ENCODE measurements around the gene DMKN. TPM values are rescaled to one million over a fixed set of nuclear protein-coding genes. Genes with fewer than 3 reads are reported as not detected.
"Not testable (repeated sequence)": the region's sequence is repeated elsewhere in the genome, so short reads cannot be mapped to it uniquely, and the experiment has no call there.

The DMKN gene
- total RNA-seq, 6 donors from 2014 or later = 64.9 to 127 (median 101) TPM

DNA sequence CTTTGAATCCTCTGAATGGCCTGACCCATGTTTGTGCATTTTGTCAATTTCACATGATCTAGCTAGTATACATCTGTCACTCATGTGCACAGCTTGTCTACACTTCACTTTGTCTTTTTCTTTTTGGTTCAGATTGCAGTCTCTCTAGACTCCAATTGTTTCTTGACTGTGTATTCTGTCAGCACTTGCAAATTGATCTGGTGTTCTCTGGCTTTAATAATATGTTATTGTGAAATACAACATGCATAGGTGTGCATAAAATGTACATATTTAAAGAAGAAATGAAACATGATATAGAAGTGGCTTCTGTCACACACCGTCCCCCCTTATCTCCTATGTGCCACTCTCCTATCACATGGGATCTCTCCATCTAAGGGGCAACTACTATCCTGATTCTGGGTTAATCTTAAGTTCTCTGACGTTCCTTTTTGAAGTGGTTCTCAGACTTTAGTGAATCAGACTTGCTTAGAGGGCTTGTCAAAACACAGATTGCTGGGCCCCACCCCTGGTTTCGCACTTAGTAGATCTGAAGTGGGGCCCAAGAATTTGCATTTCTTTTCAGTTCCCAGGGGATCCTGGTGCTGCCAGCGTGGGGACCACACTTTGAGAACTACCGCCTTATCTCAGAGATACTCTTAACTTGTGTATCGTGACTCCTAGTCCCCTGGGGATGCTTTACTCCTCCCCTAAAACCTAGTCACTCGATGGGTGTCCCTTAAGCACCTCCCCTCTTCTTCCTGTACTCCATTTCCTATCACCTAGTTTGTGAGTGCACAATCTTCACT, 29.0 kb downstream of the DMKN start:
- H3K27me3 ChIP-seq = no peaks in the 10 kb centered on the region
- no peak for TF ChIP-seq EP300 (IDR thresholded peaks at IDR 0.05)
- TF ChIP-seq, protein P1, sequence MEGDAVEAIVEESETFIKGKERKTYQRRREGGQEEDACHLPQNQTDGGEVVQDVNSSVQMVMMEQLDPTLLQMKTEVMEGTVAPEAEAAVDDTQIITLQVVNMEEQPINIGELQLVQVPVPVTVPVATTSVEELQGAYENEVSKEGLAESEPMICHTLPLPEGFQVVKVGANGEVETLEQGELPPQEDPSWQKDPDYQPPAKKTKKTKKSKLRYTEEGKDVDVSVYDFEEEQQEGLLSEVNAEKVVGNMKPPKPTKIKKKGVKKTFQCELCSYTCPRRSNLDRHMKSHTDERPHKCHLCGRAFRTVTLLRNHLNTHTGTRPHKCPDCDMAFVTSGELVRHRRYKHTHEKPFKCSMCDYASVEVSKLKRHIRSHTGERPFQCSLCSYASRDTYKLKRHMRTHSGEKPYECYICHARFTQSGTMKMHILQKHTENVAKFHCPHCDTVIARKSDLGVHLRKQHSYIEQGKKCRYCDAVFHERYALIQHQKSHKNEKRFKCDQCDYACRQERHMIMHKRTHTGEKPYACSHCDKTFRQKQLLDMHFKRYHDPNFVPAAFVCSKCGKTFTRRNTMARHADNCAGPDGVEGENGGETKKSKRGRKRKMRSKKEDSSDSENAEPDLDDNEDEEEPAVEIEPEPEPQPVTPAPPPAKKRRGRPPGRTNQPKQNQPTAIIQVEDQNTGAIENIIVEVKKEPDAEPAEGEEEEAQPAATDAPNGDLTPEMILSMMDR (IDR thresholded peaks at IDR 0.05) = no peak
- TF ChIP-seq POLR2A (IDR thresholded peaks at IDR 0.05) = no peak
- TF ChIP-seq POLR2AphosphoS5 (IDR thresholded peaks at IDR 0.05) = no peak
- H3K27ac ChIP-seq = no peak overlapping the region
- no peaks in the 10 kb centered on the region for H3K36me3 ChIP-seq
- WGBS, 2 donors = 62 to 69% methylated on average over 7 of the region's 7 CpGs
- no peak overlapping the region for H3K4me3 ChIP-seq
- no peaks in the 10 kb centered on the region for H3K9me3 ChIP-seq
- peaks cover 0 to 6% (median 2%) of the 10 kb centered on the region in 4 donors for H3K4me1 ChIP-seq
- ATAC-seq (ENCODE audit: low FRiP score in 2 of 2) = no peak
- no peak for DNase-seq

DNA sequence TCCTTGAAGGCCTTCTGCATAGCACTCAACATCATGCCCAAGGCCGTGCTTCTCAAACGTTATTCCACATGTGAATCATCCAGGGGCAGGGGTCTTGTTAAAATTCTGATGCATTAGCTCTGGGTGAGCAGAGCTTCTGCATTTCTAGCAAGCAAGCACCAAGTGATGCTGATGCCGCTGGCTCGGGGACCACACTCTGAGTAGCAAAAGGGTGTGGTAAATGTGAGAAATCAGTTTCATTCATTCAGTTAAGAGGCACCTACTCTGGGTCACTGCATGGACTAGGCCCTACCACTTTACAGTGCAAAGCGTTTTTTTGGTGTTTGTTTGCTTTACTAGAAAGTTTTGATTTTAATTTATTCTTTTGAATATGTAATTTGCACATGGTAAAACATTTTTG, 30.4 kb downstream of the DMKN start:
- 72 to 82% methylated on average over 5 of the region's 5 CpGs for WGBS, 2 donors
- no peak overlapping the region for H3K27ac ChIP-seq
- no peak for ATAC-seq (ENCODE audit: low FRiP score in 2 of 2)

DNA sequence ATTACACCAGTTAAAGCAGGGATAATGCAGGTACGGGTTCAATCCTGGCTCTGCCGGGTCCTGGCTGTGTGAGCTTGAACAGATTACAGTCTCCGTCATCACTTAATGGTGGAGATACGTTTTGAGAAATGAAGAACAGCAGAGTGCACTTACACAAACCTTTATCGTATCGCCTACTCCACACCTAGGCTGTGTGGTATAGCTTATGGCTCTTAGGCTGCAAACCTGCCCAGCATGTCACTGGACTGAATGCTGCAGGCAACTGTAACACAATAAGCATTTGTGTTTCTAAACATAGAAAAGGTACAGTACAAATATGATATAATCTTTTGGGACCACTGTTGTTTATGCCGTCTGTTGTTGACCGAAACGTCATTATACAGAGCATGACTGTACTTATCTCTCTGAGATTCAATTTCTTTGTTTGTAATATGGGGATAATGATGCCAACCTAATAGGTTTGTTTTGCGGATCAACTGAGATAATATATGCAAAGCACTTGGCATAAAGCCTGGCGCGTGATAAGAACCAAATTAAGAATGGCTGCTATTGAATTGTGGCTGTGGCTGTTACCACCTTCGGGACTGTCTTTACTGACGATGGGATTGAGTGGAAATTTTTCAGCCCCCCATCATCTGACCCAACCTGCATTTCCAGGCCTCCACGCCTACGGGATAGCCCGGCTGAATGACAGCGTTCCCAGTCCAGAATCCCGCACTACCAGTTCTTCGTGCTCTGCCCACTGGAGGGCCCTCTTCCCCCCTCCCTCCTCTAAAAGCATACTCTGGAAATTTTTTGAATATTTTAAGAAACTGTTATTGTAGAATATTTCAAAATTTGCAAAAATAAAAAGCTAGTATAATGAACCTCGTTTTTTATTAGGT, 34.4 kb downstream of the DMKN start:
- no peaks in the 10 kb centered on the region for H3K4me1 ChIP-seq
- no peak overlapping the region for H3K27ac ChIP-seq
- H3K27me3 ChIP-seq = no peaks in the 10 kb centered on the region
- ATAC-seq (ENCODE audit: low FRiP score in 2 of 2) (no peak), DNase-seq (no peak)
- no peak overlapping the region for H3K4me3 ChIP-seq
- 63 to 67% methylated on average over 21 of the region's 21 CpGs for WGBS, 2 donors
- TF ChIP-seq, protein P1 (IDR thresholded peaks at IDR 0.05) = no peak
- no peak for TF ChIP-seq EP300 (IDR thresholded peaks at IDR 0.05)
- TF ChIP-seq POLR2AphosphoS5 (IDR thresholded peaks at IDR 0.05) = no peak
- TF ChIP-seq POLR2A (IDR thresholded peaks at IDR 0.05) = no peak
- no peaks in the 10 kb centered on the region for H3K9me3 ChIP-seq
- H3K36me3 ChIP-seq = no peaks in the 10 kb centered on the region

More for the DNA sequence above, 30.4 kb downstream of the DMKN start:
- no peak overlapping the region for H3K4me3 ChIP-seq
- no peaks in the 10 kb centered on the region for H3K9me3 ChIP-seq
- peaks cover 0 to 6% (median 2%) of the 10 kb centered on the region in 4 donors for H3K4me1 ChIP-seq
- no peak for DNase-seq
- TF ChIP-seq, protein P1 (IDR thresholded peaks at IDR 0.05) = no peak
- no peak for TF ChIP-seq EP300 (IDR thresholded peaks at IDR 0.05)
- TF ChIP-seq POLR2A (IDR thresholded peaks at IDR 0.05) = no peak
- no peak for TF ChIP-seq POLR2AphosphoS5 (IDR thresholded peaks at IDR 0.05)
- no peaks in the 10 kb centered on the region for H3K36me3 ChIP-seq
- H3K27me3 ChIP-seq = no peaks in the 10 kb centered on the region

DNA sequence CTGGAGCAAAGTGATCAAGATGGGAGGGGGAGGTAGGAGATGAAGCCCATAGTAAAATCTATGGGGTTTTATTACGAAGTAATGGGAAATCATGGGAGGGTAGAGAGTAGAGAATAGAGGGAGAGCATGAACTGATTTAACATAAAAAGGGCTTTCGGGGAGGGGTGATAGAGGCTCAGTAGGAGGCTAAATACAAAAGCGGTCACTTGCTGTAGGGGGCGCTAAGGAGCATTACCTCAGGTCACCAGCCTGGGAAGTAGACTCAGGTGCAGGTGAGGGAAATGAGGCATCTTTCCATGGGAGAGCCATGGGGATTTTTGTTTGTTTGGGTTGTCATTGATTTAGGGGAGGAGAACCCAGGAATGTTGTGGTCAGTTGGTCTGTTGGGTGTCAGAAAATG, 37.3 kb downstream of the DMKN start:
- no peaks in the 10 kb centered on the region for H3K36me3 ChIP-seq
- no peak for TF ChIP-seq POLR2A (IDR thresholded peaks at IDR 0.05)
- no peak for TF ChIP-seq POLR2AphosphoS5 (IDR thresholded peaks at IDR 0.05)
- no peak for TF ChIP-seq EP300 (IDR thresholded peaks at IDR 0.05)
- WGBS, 2 donors = 63 to 72% methylated on average over 4 of the region's 4 CpGs
- no peak overlapping the region for H3K27ac ChIP-seq
- no peaks in the 10 kb centered on the region for H3K4me1 ChIP-seq
- ATAC-seq (ENCODE audit: low FRiP score in 2 of 2) (no peak), DNase-seq (no peak)
- H3K4me3 ChIP-seq = no peak overlapping the region
- no peaks in the 10 kb centered on the region for H3K9me3 ChIP-seq
- no peaks in the 10 kb centered on the region for H3K27me3 ChIP-seq

DNA sequence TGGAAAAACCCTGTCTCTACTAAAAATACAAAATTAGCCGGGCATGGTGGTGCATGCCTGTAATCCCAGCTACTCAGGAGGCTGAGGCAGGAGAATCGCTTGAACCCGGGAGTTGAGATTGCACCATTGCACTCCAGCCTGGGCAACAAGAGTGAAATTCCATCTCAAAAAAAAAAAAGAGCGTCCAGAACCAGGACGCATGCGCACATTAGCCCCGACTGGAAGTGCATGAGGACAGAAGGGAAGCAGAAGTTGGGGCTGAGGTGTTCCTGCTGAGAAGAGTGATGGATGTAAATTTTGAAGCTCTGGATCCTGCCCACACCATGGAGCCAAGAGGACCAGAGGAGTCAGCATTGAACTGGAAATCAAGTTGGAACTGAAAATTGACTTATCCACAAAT, 38.9 kb downstream of the DMKN start:
- H3K9me3 ChIP-seq; H3K27me3 ChIP-seq; H3K36me3 ChIP-seq; H3K4me3 ChIP-seq; H3K4me1 ChIP-seq; DNase-seq; H3K27ac ChIP-seq; ATAC-seq (ENCODE audit: low FRiP score in 2 of 2): not testable (repeated sequence)
- WGBS, 2 donors = 87 to 93% methylated on average over 7 of the region's 7 CpGs
